LNCaP clone FGC (cell line): Measurements from ENCODE around the gene GFY.

Experiments
- DNase-seq: peaks from one replicate; pipeline ENCODE4 v3.0.0-alpha.2; 2011; ENCODE audit warnings: low read depth
- H3K4me3 ChIP-seq: 2 replicates; pipeline ENCODE4 v1.5.1; 2011; ENCODE audit warnings: mild to moderate bottlenecking, low read depth, low read length, control low read depth
- CTCF ChIP-seq: IDR thresholded peaks from 2 replicates; pipeline ENCODE4 v1.5.1; 2012; ENCODE audit warnings: mild to moderate bottlenecking; ENCODE audit not compliant: control insufficient read depth, insufficient read depth; ENCODE audit errors: extremely low read depth

The GFY gene

GRCh38 chr19:49475995-49476880 lies 51.0 kb downstream of the GFY start:
- H3K4me3 ChIP-seq, result no peak overlapping the region
- peak; percentile 24 for TF ChIP-seq CTCF
- no peak for DNase-seq
